ENCODE results near the gene RNF20.

Gene RNF20

GRCh38 chr9:101601904-101602765, 68.5 kb downstream of the RNF20 start:
- TF ChIP-seq PPARA (CRISPR knock-in tag; IDR thresholded peaks at IDR 0.05; ENCODE audit: borderline replicate concordance) (no peak), ARNTL (CRISPR knock-in tag; IDR thresholded peaks at IDR 0.05; ENCODE audit: borderline replicate concordance, low read depth) (no peak), BACH2 (CRISPR knock-in tag; IDR thresholded peaks at IDR 0.05; ENCODE audit: borderline replicate concordance) (no peak), ZFP3 (CRISPR knock-in tag; IDR thresholded peaks at IDR 0.05) (no peak), GLIS3 (CRISPR knock-in tag; IDR thresholded peaks at IDR 0.05) (no peak), ZNF8 (CRISPR knock-in tag; IDR thresholded peaks at IDR 0.05) (no peak), ZFP30 (CRISPR knock-in tag; IDR thresholded peaks at IDR 0.05) (no peak), ZNF70 (CRISPR knock-in tag; IDR thresholded peaks at IDR 0.05) (no peak), OSR1 (CRISPR knock-in tag; IDR thresholded peaks at IDR 0.05) (no peak), SNAI2 (CRISPR knock-in tag; IDR thresholded peaks at IDR 0.05) (no peak), ZNF565 (CRISPR knock-in tag; conservative IDR thresholded peaks at IDR 0.05; ENCODE audit: low read depth) (no peak), TCF4 (CRISPR knock-in tag; IDR thresholded peaks at IDR 0.05; ENCODE audit: borderline replicate concordance) (no peak), ISL1 (CRISPR knock-in tag; IDR thresholded peaks at IDR 0.05) (no peak)
- TF ChIP-seq, protein P1, sequence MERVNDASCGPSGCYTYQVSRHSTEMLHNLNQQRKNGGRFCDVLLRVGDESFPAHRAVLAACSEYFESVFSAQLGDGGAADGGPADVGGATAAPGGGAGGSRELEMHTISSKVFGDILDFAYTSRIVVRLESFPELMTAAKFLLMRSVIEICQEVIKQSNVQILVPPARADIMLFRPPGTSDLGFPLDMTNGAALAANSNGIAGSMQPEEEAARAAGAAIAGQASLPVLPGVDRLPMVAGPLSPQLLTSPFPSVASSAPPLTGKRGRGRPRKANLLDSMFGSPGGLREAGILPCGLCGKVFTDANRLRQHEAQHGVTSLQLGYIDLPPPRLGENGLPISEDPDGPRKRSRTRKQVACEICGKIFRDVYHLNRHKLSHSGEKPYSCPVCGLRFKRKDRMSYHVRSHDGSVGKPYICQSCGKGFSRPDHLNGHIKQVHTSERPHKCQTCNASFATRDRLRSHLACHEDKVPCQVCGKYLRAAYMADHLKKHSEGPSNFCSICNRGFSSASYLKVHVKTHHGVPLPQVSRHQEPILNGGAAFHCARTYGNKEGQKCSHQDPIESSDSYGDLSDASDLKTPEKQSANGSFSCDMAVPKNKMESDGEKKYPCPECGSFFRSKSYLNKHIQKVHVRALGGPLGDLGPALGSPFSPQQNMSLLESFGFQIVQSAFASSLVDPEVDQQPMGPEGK (CRISPR knock-in tag; IDR thresholded peaks at IDR 0.05; ENCODE audit: borderline replicate concordance) = no peak
- TF ChIP-seq, protein P2, sequence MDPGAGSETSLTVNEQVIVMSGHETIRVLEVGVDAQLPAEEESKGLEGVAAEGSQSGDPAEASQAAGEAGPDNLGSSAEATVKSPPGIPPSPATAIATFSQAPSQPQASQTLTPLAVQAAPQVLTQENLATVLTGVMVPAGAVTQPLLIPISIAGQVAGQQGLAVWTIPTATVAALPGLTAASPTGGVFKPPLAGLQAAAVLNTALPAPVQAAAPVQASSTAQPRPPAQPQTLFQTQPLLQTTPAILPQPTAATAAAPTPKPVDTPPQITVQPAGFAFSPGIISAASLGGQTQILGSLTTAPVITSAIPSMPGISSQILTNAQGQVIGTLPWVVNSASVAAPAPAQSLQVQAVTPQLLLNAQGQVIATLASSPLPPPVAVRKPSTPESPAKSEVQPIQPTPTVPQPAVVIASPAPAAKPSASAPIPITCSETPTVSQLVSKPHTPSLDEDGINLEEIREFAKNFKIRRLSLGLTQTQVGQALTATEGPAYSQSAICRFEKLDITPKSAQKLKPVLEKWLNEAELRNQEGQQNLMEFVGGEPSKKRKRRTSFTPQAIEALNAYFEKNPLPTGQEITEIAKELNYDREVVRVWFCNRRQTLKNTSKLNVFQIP (CRISPR knock-in tag; IDR thresholded peaks at IDR 0.05; ENCODE audit: borderline replicate concordance, low read depth) = no peak
- TF ChIP-seq, protein P3, sequence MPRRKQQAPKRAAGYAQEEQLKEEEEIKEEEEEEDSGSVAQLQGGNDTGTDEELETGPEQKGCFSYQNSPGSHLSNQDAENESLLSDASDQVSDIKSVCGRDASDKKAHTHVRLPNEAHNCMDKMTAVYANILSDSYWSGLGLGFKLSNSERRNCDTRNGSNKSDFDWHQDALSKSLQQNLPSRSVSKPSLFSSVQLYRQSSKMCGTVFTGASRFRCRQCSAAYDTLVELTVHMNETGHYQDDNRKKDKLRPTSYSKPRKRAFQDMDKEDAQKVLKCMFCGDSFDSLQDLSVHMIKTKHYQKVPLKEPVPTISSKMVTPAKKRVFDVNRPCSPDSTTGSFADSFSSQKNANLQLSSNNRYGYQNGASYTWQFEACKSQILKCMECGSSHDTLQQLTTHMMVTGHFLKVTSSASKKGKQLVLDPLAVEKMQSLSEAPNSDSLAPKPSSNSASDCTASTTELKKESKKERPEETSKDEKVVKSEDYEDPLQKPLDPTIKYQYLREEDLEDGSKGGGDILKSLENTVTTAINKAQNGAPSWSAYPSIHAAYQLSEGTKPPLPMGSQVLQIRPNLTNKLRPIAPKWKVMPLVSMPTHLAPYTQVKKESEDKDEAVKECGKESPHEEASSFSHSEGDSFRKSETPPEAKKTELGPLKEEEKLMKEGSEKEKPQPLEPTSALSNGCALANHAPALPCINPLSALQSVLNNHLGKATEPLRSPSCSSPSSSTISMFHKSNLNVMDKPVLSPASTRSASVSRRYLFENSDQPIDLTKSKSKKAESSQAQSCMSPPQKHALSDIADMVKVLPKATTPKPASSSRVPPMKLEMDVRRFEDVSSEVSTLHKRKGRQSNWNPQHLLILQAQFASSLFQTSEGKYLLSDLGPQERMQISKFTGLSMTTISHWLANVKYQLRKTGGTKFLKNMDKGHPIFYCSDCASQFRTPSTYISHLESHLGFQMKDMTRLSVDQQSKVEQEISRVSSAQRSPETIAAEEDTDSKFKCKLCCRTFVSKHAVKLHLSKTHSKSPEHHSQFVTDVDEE (CRISPR knock-in tag; IDR thresholded peaks at IDR 0.05) = no peak
- peak; percentile 97 for ATAC-seq

- ATAC-seq = no peak
Observed at GRCh38 chr9:101604296-101604695, 70.6 kb downstream of the RNF20 start.

GRCh38 chr9:101605547-101605946, 71.9 kb downstream of the RNF20 start:
- TF ChIP-seq, protein P2 (CRISPR knock-in tag; IDR thresholded peaks at IDR 0.05; ENCODE audit: borderline replicate concordance, low read depth) = no peak
- TF ChIP-seq GLIS3 (CRISPR knock-in tag; IDR thresholded peaks at IDR 0.05) = no peak
- TF ChIP-seq ZNF8 (CRISPR knock-in tag; IDR thresholded peaks at IDR 0.05) = no peak
- TF ChIP-seq ZNF565 (CRISPR knock-in tag; conservative IDR thresholded peaks at IDR 0.05; ENCODE audit: low read depth) = no peak
- TF ChIP-seq ZC3H10 (CRISPR knock-in tag; IDR thresholded peaks at IDR 0.05) = no peak
- no peak for TF ChIP-seq ZFP30 (CRISPR knock-in tag; IDR thresholded peaks at IDR 0.05)
- no peak for TF ChIP-seq BACH2 (CRISPR knock-in tag; IDR thresholded peaks at IDR 0.05; ENCODE audit: borderline replicate concordance)
- TF ChIP-seq TOX (CRISPR knock-in tag; IDR thresholded peaks at IDR 0.05; ENCODE audit: borderline replicate concordance) = no peak
- TF ChIP-seq, protein P1 (CRISPR knock-in tag; IDR thresholded peaks at IDR 0.05; ENCODE audit: borderline replicate concordance) = no peak
- TF ChIP-seq ZFP3 (CRISPR knock-in tag; IDR thresholded peaks at IDR 0.05) = no peak
- TF ChIP-seq, protein P4, sequence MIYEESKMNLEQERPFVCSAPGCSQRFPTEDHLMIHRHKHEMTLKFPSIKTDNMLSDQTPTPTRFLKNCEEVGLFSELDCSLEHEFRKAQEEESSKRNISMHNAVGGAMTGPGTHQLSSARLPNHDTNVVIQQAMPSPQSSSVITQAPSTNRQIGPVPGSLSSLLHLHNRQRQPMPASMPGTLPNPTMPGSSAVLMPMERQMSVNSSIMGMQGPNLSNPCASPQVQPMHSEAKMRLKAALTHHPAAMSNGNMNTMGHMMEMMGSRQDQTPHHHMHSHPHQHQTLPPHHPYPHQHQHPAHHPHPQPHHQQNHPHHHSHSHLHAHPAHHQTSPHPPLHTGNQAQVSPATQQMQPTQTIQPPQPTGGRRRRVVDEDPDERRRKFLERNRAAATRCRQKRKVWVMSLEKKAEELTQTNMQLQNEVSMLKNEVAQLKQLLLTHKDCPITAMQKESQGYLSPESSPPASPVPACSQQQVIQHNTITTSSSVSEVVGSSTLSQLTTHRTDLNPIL (CRISPR knock-in tag; IDR thresholded peaks at IDR 0.05; ENCODE audit: low read depth) = no peak
- no peak for TF ChIP-seq ARNTL (CRISPR knock-in tag; IDR thresholded peaks at IDR 0.05; ENCODE audit: borderline replicate concordance, low read depth)

More at GRCh38 chr9:101604296-101604695, 70.6 kb downstream of the RNF20 start:
- no peak for TF ChIP-seq SNAI2 (CRISPR knock-in tag; IDR thresholded peaks at IDR 0.05)

More at GRCh38 chr9:101605547-101605946, 71.9 kb downstream of the RNF20 start:
- no peak for ATAC-seq
